A172 (cell line): ENCODE data around the gene ZPBP2. TPM values are rescaled to one million over a fixed set of nuclear protein-coding genes. Genes with fewer than 3 reads are reported as not detected.
"Not testable (repeated sequence)": the region's sequence is repeated elsewhere in the genome, so short reads cannot be mapped to it uniquely, and the experiment has no call there.

Experiments used
- DNase-seq: peaks from one replicate; pipeline ENCODE4 v3.0.0-alpha.2; 2015; ENCODE audit warnings: low spot score
- total RNA-seq: library from RNA; depleted of rRNA; stranded (reverse); fragments of >200 nt; shearing (Covaris generic); gene quantifications from 2 replicates; pipeline ENCODE4 v1.2.3, GENCODE V29; 2014

The ZPBP2 gene
- total RNA-seq, 1 experiment from 2014 or later: not detected

GRCh38 chr17:39855911-39856649 is 11.9 kb upstream of the ZPBP2 start:
- DNase-seq: not testable (repeated sequence)

GRCh38 chr17:39861235-39861634 is 6.8 kb upstream of the ZPBP2 start:
- no peak for DNase-seq

GRCh38 chr17:39863244-39863917 is 4.6 kb upstream of the ZPBP2 start:
- DNase-seq: no peak

- peak; percentile 15 for DNase-seq
Measured at GRCh38 chr17:39863918-39864746, 3.9 kb upstream of the ZPBP2 start, which contains the start of gene IKZF3. IKZF3 (minus strand) TSS chr17:39864312; CDS start chr17:39864126, 186 bp downstream.

GRCh38 chr17:39866013-39866730 is 1.8 kb upstream of the ZPBP2 start:
- no peak for DNase-seq

- no peak for DNase-seq
Measured at GRCh38 chr17:39867084-39867879, 720 bp upstream of the ZPBP2 start.

GRCh38 chr17:39868554-39868942 is 546 bp downstream of the ZPBP2 start:
- DNase-seq: no peak

GRCh38 chr17:39870776-39871175 is 2.8 kb downstream of the ZPBP2 start:
- DNase-seq: no peak

- no peak for DNase-seq
Measured at GRCh38 chr17:39871801-39872200, 3.8 kb downstream of the ZPBP2 start.

- peak; percentile 45 for DNase-seq
Measured at GRCh38 chr17:39872751-39873150, 4.7 kb downstream of the ZPBP2 start.

- not testable (repeated sequence) for DNase-seq
Measured at GRCh38 chr17:39886102-39886501, 18.1 kb downstream of the ZPBP2 start.

GRCh38 chr17:39887078-39887477 is 19.1 kb downstream of the ZPBP2 start:
- DNase-seq: no peak

GRCh38 chr17:39889200-39889599 is 21.2 kb downstream of the ZPBP2 start:
- DNase-seq: no peak

- no peak for DNase-seq
Measured at GRCh38 chr17:39894681-39895376, 26.8 kb downstream of the ZPBP2 start.

GRCh38 chr17:39898088-39898487 is 30.1 kb downstream of the ZPBP2 start:
- DNase-seq: no peak

- DNase-seq: no peak
Measured at GRCh38 chr17:39899215-39899614, 31.2 kb downstream of the ZPBP2 start.

GRCh38 chr17:39902027-39902426 is 34.0 kb downstream of the ZPBP2 start:
- not testable (repeated sequence) for DNase-seq

- no peak for DNase-seq
Measured at GRCh38 chr17:39903158-39903884, 35.3 kb downstream of the ZPBP2 start.

GRCh38 chr17:39904990-39905288 is 36.9 kb downstream of the ZPBP2 start:
- no peak for DNase-seq
